Left colon (tissue), 2 donors: ENCODE results near the gene GNA14. TPM values are rescaled to one million over a fixed set of nuclear protein-coding genes. Genes with fewer than 3 reads are reported as not detected.
"Not testable (repeated sequence)": the region's sequence is repeated elsewhere in the genome, so short reads cannot be mapped to it uniquely, and the experiment has no call there.

Experiments
- ATAC-seq: fragments of 200-7000 bp; cut with Tn5 transposase; one replicate; pipeline ENCODE4 v1.9.1; 2020; ENCODE audit warnings: mild to moderate bottlenecking, moderate library complexity
- DNase-seq, 2 donors: peaks; one replicate each; pipeline ENCODE4 v3.0.0-alpha.2; 2020
- intact Hi-C, 2 donors: fragments of 100-400 bp; cut with DNase I in 1 of 2; cut with micrococcal nuclease in 1 of 2; formaldehyde crosslinking; loops; one replicate each; pipeline versions ENCODE4 v1.11.2 to v1.14.0; 2022; cut with DNase I, micrococcal nuclease
- total RNA-seq, 2 donors: library from RNA; stranded (reverse); fragmentation: NEBNext Ultra II Directional; extraction: Animal tissue kit (Norgen Biotek cat#: 25700); gene quantifications; one replicate each; pipeline ENCODE4 v1.2.1, GENCODE V29; 2021
- donor health status: DM: no; HTN: no; CAD: no.
- donor health status: DM: yes; HTN: yes; CAD: no.

The GNA14 gene
- total RNA-seq, 2 donors from 2014 or later = 12.3 to 13.2 TPM

- ATAC-seq = no peak
- intact Hi-C loops = loop anchor here in 1 of 2 donors (10.0 kb wide), 1 partner anchor 605 kb away; no protein-coding TSS in a partner anchor
- no peak for DNase-seq
Measured at GRCh38 chr9:77440057-77440456, 208.1 kb downstream of the GNA14 start.

DNA sequence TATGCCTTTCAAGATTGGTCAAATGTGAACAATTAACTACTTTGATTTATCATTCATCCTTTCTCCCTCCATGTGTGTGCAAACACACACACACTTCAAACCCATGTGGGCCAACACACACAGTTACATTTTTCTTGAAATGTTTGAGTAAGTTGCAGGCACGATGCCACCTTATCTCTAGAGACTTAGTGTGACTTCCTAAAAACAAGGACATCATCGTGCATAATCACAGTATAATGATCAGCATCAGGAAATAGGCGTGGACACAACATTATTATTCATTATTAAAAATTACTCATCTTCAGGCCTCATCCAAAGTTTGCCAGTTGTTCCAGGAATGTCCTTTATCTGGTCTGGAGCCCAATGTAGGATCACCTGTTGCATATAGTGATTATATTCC is 209.5 kb downstream of the GNA14 start:
- intact Hi-C loops = no loop called here
- ATAC-seq = no peak
- no peak for DNase-seq

DNA sequence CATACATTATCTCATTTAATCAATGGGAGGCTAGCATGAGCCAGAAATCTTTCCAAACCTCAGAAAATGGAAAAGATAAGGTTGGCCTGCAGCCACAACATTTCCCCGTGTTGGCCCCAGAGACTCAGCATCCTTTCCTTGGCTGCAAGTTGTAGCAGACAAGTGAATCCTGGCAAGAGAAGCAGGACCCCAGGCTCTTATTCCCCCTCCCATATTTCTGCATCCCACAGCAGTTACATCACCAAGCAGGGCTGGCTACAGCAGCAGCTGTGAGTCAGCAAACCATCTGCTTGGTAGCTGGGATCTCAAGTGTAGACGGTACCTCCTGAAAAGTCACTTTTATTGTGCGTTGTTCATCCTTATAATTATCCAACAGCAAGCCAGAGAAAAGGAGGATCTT is 212.4 kb downstream of the GNA14 start:
- DNase-seq (no peak), ATAC-seq (no peak)
- intact Hi-C loops = no loop called here

DNA sequence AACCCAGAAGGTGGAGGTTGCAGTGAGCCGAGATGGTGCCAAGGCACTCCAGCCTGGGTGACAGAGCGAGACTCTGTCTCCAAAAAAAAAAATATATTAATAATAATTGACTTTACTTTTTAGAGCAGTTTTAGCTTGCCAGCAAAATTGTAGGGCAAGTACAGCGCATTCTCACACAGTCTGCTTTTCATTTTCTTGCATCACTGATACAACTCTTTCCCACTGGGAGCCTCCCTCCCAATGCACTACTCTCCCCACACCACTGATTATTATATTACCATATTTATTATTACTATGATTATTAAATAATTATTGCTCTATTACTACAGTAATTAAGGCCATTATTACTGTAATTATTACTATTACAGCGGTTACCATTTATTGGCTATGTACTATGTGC is 212.8 kb downstream of the GNA14 start:
- no peak for ATAC-seq
- intact Hi-C loops = no loop called here

GRCh38 chr9:77433675-77434445 is 214.3 kb downstream of the GNA14 start:
- ATAC-seq (peak; percentile 96), DNase-seq (peak; percentile 38 to 60)
- intact Hi-C loops = loop anchor here in 1 of 2 donors (5.0 kb wide), 1 partner anchor 318 kb away; no protein-coding TSS in a partner anchor

More for the DNA sequence above, 212.8 kb downstream of the GNA14 start:
- no peak for DNase-seq

DNA sequence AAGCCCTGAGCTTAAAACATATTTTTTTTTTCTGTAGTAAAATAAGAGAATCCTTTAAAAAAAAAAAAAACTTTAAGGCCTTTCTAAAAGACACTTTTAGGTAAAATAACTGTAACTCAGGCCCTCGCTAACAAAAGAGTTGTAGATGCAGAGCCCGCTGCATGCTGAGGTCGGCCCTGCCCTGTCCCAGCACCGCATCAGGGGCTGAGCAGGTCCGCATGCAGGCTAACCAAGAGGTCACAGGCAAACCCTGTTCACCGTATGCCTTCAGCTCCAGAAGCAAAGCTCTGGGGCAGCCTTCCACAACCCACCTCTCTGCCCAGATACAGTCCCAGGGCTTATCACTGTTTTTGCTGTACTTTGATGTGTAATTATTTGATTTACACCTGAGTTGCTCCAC is 216.1 kb downstream of the GNA14 start:
- ATAC-seq (no peak), DNase-seq (no peak)
- intact Hi-C loops = loop anchor here in 1 of 2 donors (5.0 kb wide), 1 partner anchor 320 kb away; no protein-coding TSS in a partner anchor

DNA sequence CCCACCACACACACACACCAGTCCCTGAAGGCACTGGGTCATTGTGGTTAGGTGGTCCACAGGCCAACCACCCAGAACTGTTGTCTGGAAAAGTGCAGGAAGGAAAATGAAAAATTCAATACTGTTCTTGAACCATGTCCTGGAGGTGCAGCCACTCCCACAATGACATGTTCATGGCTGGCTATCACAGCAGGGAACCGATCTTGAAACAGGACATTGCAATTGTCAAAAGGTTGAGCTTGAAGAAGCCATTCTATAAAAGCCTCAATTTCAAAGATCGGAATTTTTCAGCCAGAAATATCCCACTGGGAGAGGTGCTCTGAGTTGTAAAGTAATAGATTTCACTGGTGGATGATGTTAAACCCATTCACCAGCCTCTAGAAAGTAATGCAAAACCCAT is 218.2 kb downstream of the GNA14 start:
- no peak for DNase-seq
- no peak for ATAC-seq
- intact Hi-C loops = loop anchor here in 1 of 2 donors (5.0 kb wide), 1 partner anchor 322 kb away; no protein-coding TSS in a partner anchor

DNA sequence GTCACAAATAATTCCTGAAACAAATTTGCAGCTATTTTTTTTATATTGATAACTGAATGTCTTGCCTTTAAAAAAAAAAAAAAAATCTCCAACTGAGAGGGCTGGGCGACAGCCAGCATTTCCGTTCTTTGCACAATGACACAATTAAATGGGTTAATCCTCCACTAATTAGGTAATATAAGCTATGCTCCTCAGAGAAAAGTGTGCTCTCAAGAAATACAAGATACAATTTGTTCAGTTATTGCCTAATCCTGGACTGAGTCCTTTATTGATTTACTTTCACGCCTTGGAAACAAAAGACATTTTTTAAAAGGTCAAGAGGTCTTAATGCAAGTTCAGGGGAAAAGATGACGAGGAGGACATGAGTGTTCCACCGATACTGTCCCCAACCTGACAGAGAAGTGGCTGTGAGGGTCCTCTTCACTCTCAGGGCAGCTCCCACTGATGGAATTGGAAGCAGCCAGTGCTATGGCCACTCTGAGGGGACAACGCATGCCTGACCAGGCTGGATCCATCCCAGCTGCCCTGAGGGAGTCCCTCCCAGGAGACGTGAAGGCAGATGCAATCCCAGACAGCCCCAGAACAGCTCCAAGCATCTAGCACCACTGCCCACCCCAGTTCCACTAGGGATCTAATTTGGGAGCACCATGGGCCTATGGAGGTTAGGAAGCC is 220.7 kb downstream of the GNA14 start:
- intact Hi-C loops = no loop called here
- DNase-seq (no peak), ATAC-seq (no peak)

- intact Hi-C loops = no loop called here
- ATAC-seq = no peak
Measured at GRCh38 chr9:77426712-77427111, 221.4 kb downstream of the GNA14 start.

GRCh38 chr9:77424993-77425392 is 223.1 kb downstream of the GNA14 start:
- DNase-seq (no peak), ATAC-seq (no peak)
- intact Hi-C loops = no loop called here

More at GRCh38 chr9:77426712-77427111, 221.4 kb downstream of the GNA14 start:
- no peak for DNase-seq

DNA sequence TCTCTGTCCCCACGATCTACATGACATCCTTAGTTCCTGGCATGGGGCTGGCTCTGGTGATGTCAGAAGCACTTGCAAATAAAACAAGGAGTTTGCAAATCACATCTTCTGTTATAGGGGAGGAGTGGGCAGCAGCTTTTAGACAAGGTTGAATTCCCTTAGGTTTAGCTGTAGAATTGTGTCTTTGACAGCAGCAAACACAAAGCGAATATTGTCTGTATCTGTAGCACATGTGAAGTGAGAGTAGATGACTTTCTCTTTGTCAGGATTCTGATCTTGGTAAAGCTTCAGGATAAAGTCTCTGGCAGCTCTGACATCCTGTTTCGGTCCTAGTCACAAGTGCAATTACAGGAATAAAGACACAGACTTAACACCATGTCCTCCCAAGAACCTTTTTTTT is 224.3 kb downstream of the GNA14 start:
- intact Hi-C loops = no loop called here
- DNase-seq (no peak), ATAC-seq (no peak)

- DNase-seq = no peak
- intact Hi-C loops = no loop called here
- no peak for ATAC-seq
Measured at GRCh38 chr9:77422969-77423368, 225.2 kb downstream of the GNA14 start.

GRCh38 chr9:77421506-77422265 is 226.4 kb downstream of the GNA14 start:
- DNase-seq (no peak), ATAC-seq (no peak)
- intact Hi-C loops = no loop called here

DNA sequence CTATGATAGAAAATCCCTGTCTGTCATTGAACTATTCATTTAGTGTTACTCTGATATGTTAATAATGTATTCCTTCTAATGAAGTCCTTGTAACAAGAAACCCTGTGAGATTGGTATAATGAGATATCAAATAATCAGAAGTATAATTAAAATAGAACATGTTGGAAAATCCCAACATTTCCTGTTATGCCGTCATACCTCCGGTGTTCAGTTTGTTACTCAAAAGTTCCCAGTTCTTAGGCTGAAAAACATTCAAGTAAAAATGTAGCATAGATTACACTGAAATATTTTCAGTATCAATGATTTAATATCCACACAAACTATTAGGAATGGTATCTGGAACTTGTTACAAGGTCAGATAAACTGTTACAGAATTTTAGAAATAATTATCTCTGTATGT is 227.5 kb downstream of the GNA14 start:
- intact Hi-C loops = no loop called here
- no peak for ATAC-seq
- DNase-seq = no peak

DNA sequence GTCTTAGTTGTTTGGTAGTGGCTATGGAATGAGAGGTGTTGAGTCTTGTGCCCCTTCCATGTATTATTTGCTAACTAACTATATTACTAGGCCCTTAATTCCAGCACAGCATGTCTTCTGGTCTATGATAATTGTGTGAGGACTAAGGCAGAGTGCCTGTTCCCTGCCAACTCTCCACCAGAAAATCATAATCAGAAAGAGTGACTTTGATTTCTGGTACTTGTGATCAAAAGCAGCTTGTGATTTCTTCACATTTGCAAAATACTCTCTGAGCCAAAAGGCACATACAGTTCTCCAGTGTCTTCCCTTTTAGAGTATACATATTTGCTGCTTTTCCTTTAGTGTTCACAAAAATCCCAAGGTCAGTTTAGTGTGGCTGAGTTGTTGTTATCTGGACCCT is 229.9 kb downstream of the GNA14 start:
- intact Hi-C loops = no loop called here
- ATAC-seq = no peak
- DNase-seq = no peak

- no peak for DNase-seq
- no peak for ATAC-seq
- intact Hi-C loops = no loop called here
Measured at GRCh38 chr9:77417566-77417965, 230.6 kb downstream of the GNA14 start.

DNA sequence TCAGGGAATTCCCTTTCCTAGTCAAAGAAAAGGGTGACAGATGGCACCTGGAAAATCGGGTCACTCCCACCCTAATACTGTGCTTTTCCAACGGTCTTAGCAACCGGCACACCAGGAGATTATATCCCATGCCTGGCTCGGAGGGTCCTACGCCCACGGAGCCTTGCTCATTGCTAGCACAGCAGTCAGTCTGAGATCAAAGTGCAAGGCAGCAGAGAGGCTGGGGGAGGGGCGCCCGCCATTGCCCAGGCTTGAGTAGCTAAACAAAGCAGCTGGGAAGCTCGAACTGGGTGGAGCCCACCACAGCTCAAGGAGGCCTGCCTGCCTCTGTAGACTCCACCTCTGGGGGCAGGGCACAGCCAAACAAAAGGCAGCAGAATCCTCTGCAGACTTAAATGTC is 239.6 kb downstream of the GNA14 start:
- intact Hi-C loops, DNase-seq, ATAC-seq: not testable (repeated sequence)

DNA sequence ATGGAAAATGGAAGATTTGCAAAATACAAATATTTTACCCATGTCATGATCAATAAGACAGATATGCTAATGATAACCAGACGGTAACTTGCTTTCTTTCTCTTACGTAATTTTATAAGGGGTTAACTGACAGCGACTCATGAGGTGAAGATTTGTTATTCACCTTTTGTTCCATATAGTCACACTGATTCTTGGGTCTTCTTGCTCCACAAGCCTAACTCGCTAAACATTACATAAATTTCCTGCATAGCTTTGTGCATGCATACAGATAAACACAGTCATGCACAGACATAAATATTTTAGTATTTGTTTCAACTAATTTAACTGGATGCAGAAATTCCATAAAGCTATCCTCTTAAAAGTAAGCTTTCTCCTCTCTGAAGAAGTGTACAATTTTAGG is 244.9 kb downstream of the GNA14 start:
- ATAC-seq (no peak), DNase-seq (no peak)
- intact Hi-C loops = no loop called here

GRCh38 chr9:77402286-77402685 is 245.8 kb downstream of the GNA14 start:
- ATAC-seq = no peak
- DNase-seq = no peak
- intact Hi-C loops = no loop called here

DNA sequence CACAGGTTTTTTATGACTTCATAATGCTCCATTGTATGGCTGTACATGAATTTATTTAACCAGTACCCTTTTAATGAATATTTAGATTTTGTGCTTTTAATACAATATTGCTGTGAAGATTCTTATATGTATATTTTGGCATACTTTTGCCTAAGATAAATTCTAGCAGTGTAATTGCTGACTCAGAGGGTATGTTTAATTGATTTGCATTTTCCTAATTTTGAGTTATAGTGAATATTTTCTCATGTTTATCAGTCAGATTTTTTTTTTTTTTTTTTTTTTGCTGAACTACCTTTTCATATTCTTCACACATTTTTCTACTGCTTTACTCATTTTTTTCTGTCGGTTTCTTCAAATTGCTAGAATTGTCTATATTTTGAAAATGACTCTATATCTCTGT is 248.2 kb downstream of the GNA14 start:
- DNase-seq = no peak
- intact Hi-C loops = no loop called here
- ATAC-seq = no peak
